ENCODE data around the gene EXOC6B.

- TF ChIP-seq CTCF (IDR thresholded peaks at IDR 0.05; ENCODE audit: borderline replicate concordance, extremely low read depth, low read length, poor library complexity, severe bottlenecking) (no peak), EZH2 (IDR thresholded peaks at IDR 0.05; ENCODE audit: borderline replicate concordance, low read depth, low read length, severe bottlenecking) (no peak)
These were observed 22.7 kb downstream of the EXOC6B start for GRCh38 chr2:72803151-72803550.
